RWPE2 (cell line): ENCODE data around the gene CLK4.

Experiments used
- ATAC-seq: fragments of 200-7000 bp; cut with Tn5 transposase; 3 replicates; pipeline ENCODE4 v1.9.1; 2021; ENCODE audit warnings: low read depth
- DNase-seq: peaks from one replicate; pipeline ENCODE4 v3.0.0-alpha.2; 2020; ENCODE audit warnings: low spot score
- H3K27ac ChIP-seq: fragments of 450-650 bp; 2 replicates; pipeline ENCODE4 v1.5.1; 2017; ENCODE audit warnings: mild to moderate bottlenecking; ENCODE audit not compliant: poor library complexity, severe bottlenecking
- H3K27me3 ChIP-seq: fragments of 250-450 bp; sonication (Bioruptor Pico); 2 replicates; pipeline ENCODE4 v1.5.1; 2021; ENCODE audit warnings: mild to moderate bottlenecking, moderate library complexity; ENCODE audit not compliant: insufficient read depth, poor library complexity, severe bottlenecking
- H3K36me3 ChIP-seq: fragments of 250-450 bp; sonication (Bioruptor Pico); 2 replicates; pipeline ENCODE4 v1.5.1; 2020; ENCODE audit warnings: low read depth, mild to moderate bottlenecking, moderate library complexity
- H3K4me1 ChIP-seq: fragments of 250-450 bp; sonication (Bioruptor Pico); 2 replicates; pipeline ENCODE4 v1.5.1; 2021; ENCODE audit warnings: mild to moderate bottlenecking, moderate library complexity; ENCODE audit not compliant: insufficient read depth, poor library complexity, severe bottlenecking
- H3K4me3 ChIP-seq: fragments of 250-450 bp; sonication (Bioruptor Pico); 2 replicates; pipeline ENCODE4 v1.5.1; 2021; ENCODE audit warnings: mild to moderate bottlenecking, moderate library complexity; ENCODE audit not compliant: severe bottlenecking
- H3K9me3 ChIP-seq: fragments of 250-450 bp; sonication (Bioruptor Pico); 2 replicates; pipeline ENCODE4 v1.5.1; 2021; ENCODE audit warnings: mild to moderate bottlenecking, moderate library complexity; ENCODE audit not compliant: severe bottlenecking
- CTCF ChIP-seq: fragments of 450-650 bp; IDR thresholded peaks from one replicate; pipeline ENCODE4 v1.5.1; 2017; ENCODE audit warnings: mild to moderate bottlenecking, moderate library complexity; ENCODE audit not compliant: poor library complexity, severe bottlenecking

Gene CLK4

GRCh38 chr5:178640331-178641045 is 13.6 kb upstream of the CLK4 start:
- TF ChIP-seq CTCF = no peak
- Histone ChIP-seq H3K9me3 (no peaks in the 10 kb centered on the region), H3K36me3 (no peaks in the 10 kb centered on the region), H3K27me3 (no peaks in the 10 kb centered on the region), H3K27ac (peak overlapping the region; percentile 89), H3K4me3 (no peak overlapping the region), H3K4me1 (peaks cover 46% of the 10 kb centered on the region)
- DNase-seq (no peak), ATAC-seq (no peak)

GRCh38 chr5:178637356-178638074 is 10.7 kb upstream of the CLK4 start:
- H3K36me3 ChIP-seq = no peaks in the 10 kb centered on the region
- ATAC-seq = no peak
- no peaks in the 10 kb centered on the region for H3K27me3 ChIP-seq
- no peaks in the 10 kb centered on the region for H3K9me3 ChIP-seq
- TF ChIP-seq CTCF = no peak
- H3K4me1 ChIP-seq = peaks cover 34% of the 10 kb centered on the region
- no peak for DNase-seq
- no peak overlapping the region for H3K4me3 ChIP-seq
- H3K27ac ChIP-seq = no peak overlapping the region

DNA sequence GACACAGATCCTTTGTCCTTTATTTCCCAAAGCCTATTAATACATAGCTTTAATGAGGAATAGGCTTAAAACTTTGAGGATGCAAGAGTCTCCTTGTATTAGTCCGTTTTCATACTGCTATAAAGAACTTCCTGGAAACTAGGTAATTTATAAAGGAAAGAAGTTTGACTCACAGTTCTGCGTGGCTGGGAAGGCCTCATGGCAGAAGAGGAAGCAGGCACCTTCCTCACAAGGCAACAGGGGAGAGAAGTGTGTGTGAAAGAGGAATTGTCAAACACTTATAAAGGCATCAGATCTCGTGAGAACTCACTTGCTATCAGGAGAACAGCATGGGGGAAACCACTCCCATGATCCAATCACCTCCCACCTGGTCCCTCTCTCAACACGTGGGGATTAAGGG is 5.4 kb upstream of the CLK4 start:
- Histone ChIP-seq H3K27ac (no peak overlapping the region), H3K4me1 (peaks cover 28% of the 10 kb centered on the region), H3K9me3 (no peaks in the 10 kb centered on the region), H3K4me3 (no peak overlapping the region), H3K36me3 (no peaks in the 10 kb centered on the region), H3K27me3 (no peaks in the 10 kb centered on the region)
- no peak for DNase-seq
- ATAC-seq = no peak
- TF ChIP-seq CTCF = no peak

DNA sequence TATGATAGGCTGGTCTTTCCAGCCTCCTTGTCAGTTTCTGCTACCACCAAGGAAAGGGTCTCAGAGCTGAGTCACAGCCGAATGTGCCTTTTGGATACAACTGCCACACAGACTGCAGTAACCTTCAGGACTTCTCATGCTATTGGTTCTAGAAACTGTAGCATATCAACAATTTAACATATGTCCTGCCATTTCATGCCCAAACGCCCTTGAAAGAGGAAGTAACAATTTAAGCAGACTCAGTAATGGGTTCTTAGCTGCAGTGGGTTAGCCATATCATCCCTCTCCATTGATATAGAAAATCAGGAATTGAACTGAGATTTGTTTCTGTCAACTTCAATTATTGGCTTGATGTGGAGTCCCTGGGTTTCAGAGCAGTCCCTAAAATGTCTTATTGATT is 4.1 kb upstream of the CLK4 start:
- no peaks in the 10 kb centered on the region for H3K9me3 ChIP-seq
- no peak for DNase-seq
- TF ChIP-seq CTCF = no peak
- peaks cover 25% of the 10 kb centered on the region for H3K4me1 ChIP-seq
- ATAC-seq = no peak
- no peaks in the 10 kb centered on the region for H3K36me3 ChIP-seq
- no peak overlapping the region for H3K4me3 ChIP-seq
- peak overlapping the region; percentile 36 for H3K27ac ChIP-seq
- no peaks in the 10 kb centered on the region for H3K27me3 ChIP-seq

- Histone ChIP-seq H3K27me3 (no peaks in the 10 kb centered on the region), H3K4me3 (no peak overlapping the region), H3K4me1 (peaks cover 20% of the 10 kb centered on the region), H3K9me3 (no peaks in the 10 kb centered on the region), H3K36me3 (no peaks in the 10 kb centered on the region), H3K27ac (peak overlapping the region; percentile 36)
- TF ChIP-seq CTCF = no peak
- DNase-seq = no peak
- peak; percentile 47 for ATAC-seq
These were observed 3.7 kb upstream of the CLK4 start for GRCh38 chr5:178630475-178630930.
